Stimulated activated CD4-positive, alpha-beta T cell treated with anti-CD3 and anti-CD28 coated beads, TNF-alpha, amount 100 ng/mL, for 1 hour (primary cell): ENCODE data around the gene ATXN2.
"Not testable (repeated sequence)": the region's sequence is repeated elsewhere in the genome, so short reads cannot be mapped to it uniquely, and the experiment has no call there.

Source experiments
- DNase-seq, 3 donors: peaks; one replicate each; pipeline ENCODE4 v3.0.0-alpha.2; 2020; ENCODE audit warnings: low read depth in 3 of 3, low spot score in 1 of 3

The ATXN2 gene

DNA sequence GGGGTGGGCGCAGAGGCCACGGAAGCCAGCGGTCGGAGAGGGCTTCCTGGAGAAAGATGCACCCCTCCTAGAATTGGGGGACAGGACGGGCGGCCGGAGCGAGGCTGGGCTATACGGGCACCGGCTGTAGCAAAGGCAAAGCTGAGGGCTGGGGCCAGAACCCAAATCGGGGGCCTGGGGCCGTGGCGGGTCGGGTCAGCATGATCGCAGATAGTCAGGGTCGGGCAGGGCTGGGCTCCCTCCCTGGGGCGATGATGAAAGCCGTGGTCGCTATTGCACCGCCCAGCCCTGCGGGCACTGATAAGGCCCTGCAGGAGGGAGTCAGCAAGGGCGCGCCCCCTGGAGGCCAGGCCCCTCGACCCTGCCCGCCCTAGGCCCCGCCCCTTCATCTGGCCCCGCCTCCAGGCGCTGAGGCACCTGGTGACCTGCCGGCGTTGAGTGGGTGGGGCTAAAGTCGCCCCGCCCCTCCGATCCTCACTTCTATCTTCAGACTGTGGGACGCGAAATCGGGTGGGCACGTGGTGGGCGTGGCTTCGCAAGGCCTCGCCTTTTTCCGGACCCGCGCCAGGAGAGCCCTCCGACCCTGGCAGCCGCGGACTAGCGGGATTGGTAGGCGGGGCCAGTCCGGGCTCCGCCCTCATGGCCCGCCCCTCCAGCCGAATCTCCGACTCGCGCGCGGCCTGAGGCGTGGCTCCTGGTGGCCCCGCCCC lies 193.8 kb downstream of the ATXN2 start:
- peak; percentile 97 to 100 (median 98) for DNase-seq

DNA sequence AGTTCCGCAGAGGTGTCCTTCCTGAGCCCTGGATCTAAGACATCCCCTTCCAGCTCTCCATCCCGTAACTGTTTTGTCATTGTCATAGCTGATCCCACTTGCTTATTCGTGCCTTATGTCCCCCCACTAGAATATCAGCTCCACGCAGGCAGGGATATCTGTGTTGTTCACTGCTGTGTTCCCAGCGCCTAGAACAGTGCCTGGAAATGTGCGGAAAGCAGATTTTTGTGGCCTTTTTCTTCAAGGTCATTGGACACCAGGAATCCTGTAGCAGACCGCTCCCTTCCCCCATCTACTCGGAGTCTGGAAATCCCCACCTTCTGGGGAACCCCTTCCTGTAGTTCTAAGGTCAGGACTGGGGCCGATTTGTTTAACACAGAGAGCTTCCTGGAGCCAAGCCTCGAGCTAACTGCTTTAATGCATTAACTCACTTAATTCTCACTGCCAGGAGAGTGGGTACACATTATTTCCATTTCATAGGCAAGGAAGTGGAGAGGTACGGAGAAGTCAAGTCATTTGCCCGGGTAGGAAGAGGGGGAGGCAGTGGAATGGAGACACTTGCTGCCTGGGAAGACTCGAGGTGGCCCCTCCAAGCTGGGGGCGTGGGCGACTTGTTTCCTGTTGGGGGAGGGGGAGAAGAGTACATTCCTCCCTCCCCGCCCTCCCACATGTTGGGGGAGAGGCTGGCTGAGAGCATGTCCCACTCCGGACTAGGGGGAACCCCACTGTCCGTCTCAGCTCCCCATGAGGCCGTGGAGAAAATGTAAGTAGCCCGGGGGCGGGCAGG lies 194.6 kb downstream of the ATXN2 start:
- DNase-seq, result peak; percentile 35 to 56 (median 55)

DNA sequence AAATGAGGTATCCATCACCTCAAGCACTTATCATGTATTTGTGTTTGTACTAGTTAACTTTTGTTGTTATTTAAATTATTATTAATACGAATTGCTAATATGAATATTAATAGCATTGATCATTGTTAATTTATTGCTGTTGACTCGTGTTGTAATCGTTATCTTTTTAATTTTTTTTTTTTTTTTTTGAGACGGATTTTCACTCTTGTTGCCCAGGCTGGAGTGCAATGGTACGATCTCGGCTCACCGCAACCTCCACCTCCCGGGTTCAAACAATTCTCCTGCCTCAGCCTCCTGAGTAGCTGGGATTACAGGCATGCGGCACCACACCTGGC lies 196.7 kb downstream of the ATXN2 start:
- not testable (repeated sequence) for DNase-seq
